IMR-90 (cell line): ENCODE measurements around the gene SLC25A21. TPM values are rescaled to one million over a fixed set of nuclear protein-coding genes. Genes with fewer than 3 reads are reported as not detected.

Source experiments
- ATAC-seq: fragments of 200-7000 bp; cut with Tn5 transposase; 2 replicates; pipeline ENCODE4 v1.9.1; 2020; ENCODE audit warnings: low read depth, mild to moderate bottlenecking, moderate library complexity
- BruUV-seq: library from RNA; stranded (reverse); fragments of 400-500 nt; replicated peaks from 2 replicates; lab custom pipeline; 2021; lab: Mats Ljungman, UMichigan
- CTCF ChIA-PET: fragments of 300-600 bp; formaldehyde crosslinking; extraction: SDS; loops from one replicate; lab custom pipeline; 2021; ENCODE audit warnings: antibody characterized with exemption; lab: Yijun Ruan, JAX
- POLR2A ChIA-PET: fragments of 300-600 bp; sonication (Branson Sonifier 250); formaldehyde crosslinking; loops from one replicate; lab custom pipeline; 2022; ENCODE audit warnings: antibody characterized with exemption; ENCODE audit not compliant: unreplicated experiment; lab: Charles Lee
- DNase-seq: peaks from one replicate; pipeline ENCODE4 v3.0.0; 2013
- H2AFZ ChIP-seq: replicated peaks from 2 replicates; pipeline ENCODE3; 2013; ENCODE audit warnings: low read length, mild to moderate bottlenecking; ENCODE audit not compliant: poor library complexity
- H2AK5ac ChIP-seq: 2 replicates; pipeline ENCODE4 v1.6.1; 2013; ENCODE audit warnings: low read depth, low read length, inconsistent platforms
- H2AK9ac ChIP-seq: replicated peaks from 2 replicates; pipeline ENCODE3; 2013; ENCODE audit warnings: mild to moderate bottlenecking, low read depth, low read length, moderate library complexity; ENCODE audit not compliant: poor library complexity
- H2BK120ac ChIP-seq: 2 replicates; pipeline ENCODE4 v1.6.1; 2013; ENCODE audit warnings: low read depth, low read length, inconsistent platforms
- H2BK15ac ChIP-seq: 3 replicates; pipeline ENCODE4 v1.6.1; 2013; ENCODE audit warnings: low read depth, low read length, inconsistent platforms
- H2BK20ac ChIP-seq: 2 replicates; pipeline ENCODE4 v1.6.1; 2013; ENCODE audit warnings: low read depth, mild to moderate bottlenecking, inconsistent platforms, low read length, moderate library complexity
- H2BK5ac ChIP-seq: 2 replicates; pipeline ENCODE4 v1.6.1; 2013; ENCODE audit warnings: mild to moderate bottlenecking, low read depth, low read length, inconsistent platforms; ENCODE audit not compliant: poor library complexity, severe bottlenecking
- H3K14ac ChIP-seq: replicated peaks from 2 replicates; pipeline ENCODE4 v1.6.1; 2013; ENCODE audit warnings: low read depth, low read length, inconsistent platforms
- H3K18ac ChIP-seq: 2 replicates; pipeline ENCODE4 v1.6.1; 2013; ENCODE audit warnings: low read depth, low read length, control low read depth
- H3K23ac ChIP-seq: 2 replicates; pipeline ENCODE4 v1.6.1; 2013; ENCODE audit warnings: low read depth, low read length, inconsistent platforms
- H3K27ac ChIP-seq: 2 replicates; pipeline ENCODE4 v1.5.1; 2013; ENCODE audit warnings: mild to moderate bottlenecking, control low read depth, low read length; ENCODE audit not compliant: insufficient read depth
- H3K27me3 ChIP-seq: 2 replicates; pipeline ENCODE4 v1.6.1; 2013; ENCODE audit warnings: low read length; ENCODE audit not compliant: control insufficient read depth, insufficient read depth
- H3K36me3 ChIP-seq: 2 replicates; pipeline ENCODE4 v1.6.1; 2013; ENCODE audit warnings: low read length, mixed read lengths; ENCODE audit not compliant: control insufficient read depth, insufficient read depth
- H3K4ac ChIP-seq: 2 replicates; pipeline ENCODE4 v1.6.1; 2013; ENCODE audit warnings: low read depth, low read length, inconsistent platforms
- H3K4me1 ChIP-seq: 2 replicates; pipeline ENCODE4 v1.6.1; 2013; ENCODE audit warnings: low read length, mixed read lengths; ENCODE audit not compliant: control insufficient read depth, insufficient read depth
- H3K4me2 ChIP-seq: 2 replicates; pipeline ENCODE4 v1.6.1; 2013; ENCODE audit warnings: low read depth, mild to moderate bottlenecking, control low read depth, low read length, moderate library complexity
- H3K4me3 ChIP-seq: 2 replicates; pipeline ENCODE4 v1.5.1; 2013; ENCODE audit warnings: low read depth, mild to moderate bottlenecking, control low read depth, low read length, moderate library complexity; ENCODE audit not compliant: insufficient read depth
- H3K56ac ChIP-seq: 2 replicates; pipeline ENCODE4 v1.6.1; 2013; ENCODE audit warnings: low read length, inconsistent platforms; ENCODE audit not compliant: insufficient read depth; ENCODE audit errors: extremely low read depth
- H3K79me1 ChIP-seq, 2 experiments: 2 replicates each; pipeline ENCODE4 v1.6.1; 2013; ENCODE audit warnings: low read length in 2 of 2, inconsistent platforms in 1 of 2, low read depth in 1 of 2
- H3K9ac ChIP-seq: 2 replicates; pipeline ENCODE4 v1.6.1; 2013; ENCODE audit warnings: low read depth, low read length, control low read depth
- H3K9me1 ChIP-seq: 2 replicates; pipeline ENCODE4 v1.6.1; 2013; ENCODE audit warnings: low read length, inconsistent platforms; ENCODE audit not compliant: insufficient read depth
- H3K9me3 ChIP-seq: 2 replicates; pipeline ENCODE4 v1.6.1; 2013; ENCODE audit warnings: low read length; ENCODE audit not compliant: control insufficient read depth, insufficient read depth
- H4K20me1 ChIP-seq: 2 replicates; pipeline ENCODE4 v1.6.1; 2013; ENCODE audit warnings: low read length, inconsistent platforms; ENCODE audit not compliant: insufficient read depth
- H4K5ac ChIP-seq: 2 replicates; pipeline ENCODE4 v1.6.1; 2013; ENCODE audit warnings: mild to moderate bottlenecking, low read depth, low read length, control low read depth
- H4K8ac ChIP-seq, 2 experiments: 2 replicates each; pipeline ENCODE4 v1.6.1; 2013; ENCODE audit warnings: low read depth in 2 of 2, low read length in 2 of 2, control low read depth in 1 of 2, inconsistent platforms in 1 of 2
- H4K91ac ChIP-seq: 2 replicates; pipeline ENCODE4 v1.6.1; 2013; ENCODE audit warnings: low read depth, low read length, inconsistent platforms; ENCODE audit not compliant: insufficient read depth
- CHD1 ChIP-seq: IDR thresholded peaks from 2 replicates; pipeline ENCODE4 v1.6.1; 2012; ENCODE audit warnings: low read depth, low read length, improper control_type of control experiment
- FOS ChIP-seq: fragments of 150-350 bp; IDR thresholded peaks from 2 replicates; pipeline ENCODE4 v1.6.1; 2016; ENCODE audit warnings: low read depth, low read length
- MAFK ChIP-seq: IDR thresholded peaks from 2 replicates; pipeline ENCODE4 v1.6.1; 2012; ENCODE audit warnings: low read depth, low read length, improper control_type of control experiment
- MXI1 ChIP-seq: IDR thresholded peaks from 2 replicates; pipeline ENCODE4 v1.6.1; 2012; ENCODE audit warnings: low read depth, mild to moderate bottlenecking, low read length, moderate library complexity, borderline replicate concordance
- RAD21 ChIP-seq: IDR thresholded peaks from 2 replicates; pipeline ENCODE4 v1.6.1; 2012; ENCODE audit warnings: low read length, improper control_type of control experiment
- RFX5 ChIP-seq: IDR thresholded peaks from 2 replicates; pipeline ENCODE4 v1.8.0; 2012; ENCODE audit warnings: low read depth, mild to moderate bottlenecking, low read length, moderate library complexity
- dilution Hi-C: fragments of 300-500 bp; cut with HindIII; formaldehyde crosslinking; loops from one replicate; pipeline ENCODE4 v1.14.3; 2018; ENCODE audit warnings: low sequenced_read_pairs; ENCODE audit not compliant: unreplicated experiment
- in situ Hi-C: fragments of 300-500 bp; cut with MboI; formaldehyde crosslinking; loops from 3 replicates; pipeline ENCODE4 v1.14.3; 2019; ENCODE audit warnings: low sequenced_read_pairs, inconsistent platforms, mixed read lengths
- intact Hi-C: fragments of 100-400 bp; cut with micrococcal nuclease; formaldehyde crosslinking; loops from 2 replicates; pipeline ENCODE4 v1.10.0; 2022
- polyA plus RNA-seq, 3 experiments: library from polyadenylated mRNA; depleted of rRNA; stranded (reverse); fragments of >200 nt; gene quantifications; 2 replicates each; pipeline ENCODE4 v1.2.3, GENCODE V29; 2012; ENCODE audit warnings: low replicate concordance in 1 of 3
- total RNA-seq: library from RNA; depleted of rRNA; stranded (reverse); fragments of >200 nt; gene quantifications from 2 replicates; pipeline ENCODE4 v1.2.3, GENCODE V29; 2012
- TF ChIP-seq, protein P1 (sequence below): conservative IDR thresholded peaks from 2 replicates; pipeline ENCODE4 v1.5.1; 2012; ENCODE audit warnings: mild to moderate bottlenecking, low read depth, low read length, improper control_type of control experiment

SLC25A21 gene
- total and polyA plus RNA-seq, 2 of the 4 experiments (the other 2 are of a cell fraction): 0.62 to 0.90 TPM

DNA sequence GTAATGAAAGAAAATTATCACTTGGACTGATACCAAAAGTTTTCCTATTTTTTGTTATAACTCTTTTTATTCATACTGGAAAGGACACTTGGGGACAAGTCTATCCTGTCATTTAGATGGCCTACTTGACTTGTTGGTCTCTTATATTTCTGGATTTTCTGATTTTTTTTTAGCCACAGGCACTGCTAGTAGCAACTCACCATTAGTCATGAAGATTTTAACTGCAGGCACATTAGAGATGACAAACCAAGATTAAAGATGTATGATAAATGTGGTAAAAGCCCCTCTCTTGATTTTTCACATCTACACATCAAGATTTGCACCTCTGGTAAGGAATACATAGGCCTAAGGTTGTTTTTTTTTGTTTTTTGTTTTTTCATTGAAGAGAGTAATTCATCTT, 217.0 kb downstream of the SLC25A21 start:
- Histone ChIP-seq H4K91ac (no peak overlapping the region), H3K27me3 (no peaks in the 10 kb centered on the region), H3K9me3 (no peaks in the 10 kb centered on the region), H3K27ac (no peak overlapping the region), H3K23ac (no peak overlapping the region), H3K9ac (no peak overlapping the region), H3K4me2 (no peak overlapping the region), H3K4ac (no peak overlapping the region), H3K79me1 (no peaks in the 10 kb centered on the region), H2BK15ac (no peak overlapping the region), H2AFZ (no peak overlapping the region), H3K9me1 (peaks cover 3% of the 10 kb centered on the region; the same call in 1 of the 2 replicates), H3K56ac (no peak overlapping the region), H2BK5ac (no peak overlapping the region), H3K36me3 (no peaks in the 10 kb centered on the region), H4K8ac (no peak overlapping the region), H3K18ac (no peak overlapping the region), H2BK120ac (no peak overlapping the region), H2AK9ac (no peak overlapping the region), H3K4me1 (no peaks in the 10 kb centered on the region), H2AK5ac (no peak overlapping the region), H4K5ac (no peak overlapping the region), H3K4me3 (no peak overlapping the region), H2BK20ac (no peak overlapping the region), H3K14ac (no peak overlapping the region), H4K20me1 (no peaks in the 10 kb centered on the region)
- in situ Hi-C loops: no loop called here
- BruUV-seq: no TSS peak
- ChIA-PET POLR2A (no interaction called here), CTCF (no interaction called here)
- TF ChIP-seq MAFK (no peak), RAD21 (no peak), RFX5 (no peak), CHD1 (no peak), MXI1 (no peak), FOS (no peak)
- TF ChIP-seq, protein P1, sequence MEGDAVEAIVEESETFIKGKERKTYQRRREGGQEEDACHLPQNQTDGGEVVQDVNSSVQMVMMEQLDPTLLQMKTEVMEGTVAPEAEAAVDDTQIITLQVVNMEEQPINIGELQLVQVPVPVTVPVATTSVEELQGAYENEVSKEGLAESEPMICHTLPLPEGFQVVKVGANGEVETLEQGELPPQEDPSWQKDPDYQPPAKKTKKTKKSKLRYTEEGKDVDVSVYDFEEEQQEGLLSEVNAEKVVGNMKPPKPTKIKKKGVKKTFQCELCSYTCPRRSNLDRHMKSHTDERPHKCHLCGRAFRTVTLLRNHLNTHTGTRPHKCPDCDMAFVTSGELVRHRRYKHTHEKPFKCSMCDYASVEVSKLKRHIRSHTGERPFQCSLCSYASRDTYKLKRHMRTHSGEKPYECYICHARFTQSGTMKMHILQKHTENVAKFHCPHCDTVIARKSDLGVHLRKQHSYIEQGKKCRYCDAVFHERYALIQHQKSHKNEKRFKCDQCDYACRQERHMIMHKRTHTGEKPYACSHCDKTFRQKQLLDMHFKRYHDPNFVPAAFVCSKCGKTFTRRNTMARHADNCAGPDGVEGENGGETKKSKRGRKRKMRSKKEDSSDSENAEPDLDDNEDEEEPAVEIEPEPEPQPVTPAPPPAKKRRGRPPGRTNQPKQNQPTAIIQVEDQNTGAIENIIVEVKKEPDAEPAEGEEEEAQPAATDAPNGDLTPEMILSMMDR: no peak
- peak; percentile 10 for DNase-seq
- dilution Hi-C loops: no loop called here
- intact Hi-C loops: no loop called here
- no peak for ATAC-seq
